ENCODE results near the gene SPNS3.

DNA sequence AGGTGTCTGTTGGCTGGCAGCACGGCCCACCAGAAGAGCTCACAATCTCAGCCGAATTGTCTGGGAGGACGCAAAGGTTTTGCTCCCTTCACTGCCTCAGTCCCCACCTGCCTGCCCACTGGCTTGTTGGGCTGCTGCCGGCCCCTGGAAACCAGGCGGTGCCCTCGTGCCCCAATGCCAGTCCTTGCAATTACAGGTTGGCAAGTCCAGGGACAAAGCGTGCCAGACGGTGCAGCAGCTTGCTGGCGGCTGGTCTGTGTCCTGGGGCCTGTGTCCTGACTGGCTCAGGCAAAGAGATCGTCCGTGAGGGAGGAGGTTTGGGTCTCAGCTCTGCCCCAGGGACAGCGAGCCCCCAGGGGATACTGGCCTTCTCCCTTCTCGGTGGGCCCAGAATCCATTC is 40.4 kb downstream of the SPNS3 start:
- TF ChIP-seq, protein P1, sequence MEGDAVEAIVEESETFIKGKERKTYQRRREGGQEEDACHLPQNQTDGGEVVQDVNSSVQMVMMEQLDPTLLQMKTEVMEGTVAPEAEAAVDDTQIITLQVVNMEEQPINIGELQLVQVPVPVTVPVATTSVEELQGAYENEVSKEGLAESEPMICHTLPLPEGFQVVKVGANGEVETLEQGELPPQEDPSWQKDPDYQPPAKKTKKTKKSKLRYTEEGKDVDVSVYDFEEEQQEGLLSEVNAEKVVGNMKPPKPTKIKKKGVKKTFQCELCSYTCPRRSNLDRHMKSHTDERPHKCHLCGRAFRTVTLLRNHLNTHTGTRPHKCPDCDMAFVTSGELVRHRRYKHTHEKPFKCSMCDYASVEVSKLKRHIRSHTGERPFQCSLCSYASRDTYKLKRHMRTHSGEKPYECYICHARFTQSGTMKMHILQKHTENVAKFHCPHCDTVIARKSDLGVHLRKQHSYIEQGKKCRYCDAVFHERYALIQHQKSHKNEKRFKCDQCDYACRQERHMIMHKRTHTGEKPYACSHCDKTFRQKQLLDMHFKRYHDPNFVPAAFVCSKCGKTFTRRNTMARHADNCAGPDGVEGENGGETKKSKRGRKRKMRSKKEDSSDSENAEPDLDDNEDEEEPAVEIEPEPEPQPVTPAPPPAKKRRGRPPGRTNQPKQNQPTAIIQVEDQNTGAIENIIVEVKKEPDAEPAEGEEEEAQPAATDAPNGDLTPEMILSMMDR (optimal IDR thresholded peaks at IDR 0.05 in 1 of 3, IDR thresholded peaks at IDR 0.05 in 1 of 3, conservative IDR thresholded peaks at IDR 0.05 in 1 of 3; ENCODE audit: extremely low read depth in 1 of 3, insufficient read depth in 2 of 3, low read length in 3 of 3) = no peak
- TF ChIP-seq EZH2 (IDR thresholded peaks at IDR 0.05; ENCODE audit: low read length) = no peak
